ENCODE data around the gene MAML3. TPM values are rescaled to one million over a fixed set of nuclear protein-coding genes. Genes with fewer than 3 reads are reported as not detected.
A peak's percentile ranks its signal among the peaks of the same experiment; 100 is the strongest.

The MAML3 gene
- total and polyA plus RNA-seq, 2 experiments from 2014 or later: 1.7 to 6.5 TPM

GRCh38 chr4:139769364-139769763 lies 384.6 kb downstream of the MAML3 start (continued):
- TF ChIP-seq, protein P1, sequence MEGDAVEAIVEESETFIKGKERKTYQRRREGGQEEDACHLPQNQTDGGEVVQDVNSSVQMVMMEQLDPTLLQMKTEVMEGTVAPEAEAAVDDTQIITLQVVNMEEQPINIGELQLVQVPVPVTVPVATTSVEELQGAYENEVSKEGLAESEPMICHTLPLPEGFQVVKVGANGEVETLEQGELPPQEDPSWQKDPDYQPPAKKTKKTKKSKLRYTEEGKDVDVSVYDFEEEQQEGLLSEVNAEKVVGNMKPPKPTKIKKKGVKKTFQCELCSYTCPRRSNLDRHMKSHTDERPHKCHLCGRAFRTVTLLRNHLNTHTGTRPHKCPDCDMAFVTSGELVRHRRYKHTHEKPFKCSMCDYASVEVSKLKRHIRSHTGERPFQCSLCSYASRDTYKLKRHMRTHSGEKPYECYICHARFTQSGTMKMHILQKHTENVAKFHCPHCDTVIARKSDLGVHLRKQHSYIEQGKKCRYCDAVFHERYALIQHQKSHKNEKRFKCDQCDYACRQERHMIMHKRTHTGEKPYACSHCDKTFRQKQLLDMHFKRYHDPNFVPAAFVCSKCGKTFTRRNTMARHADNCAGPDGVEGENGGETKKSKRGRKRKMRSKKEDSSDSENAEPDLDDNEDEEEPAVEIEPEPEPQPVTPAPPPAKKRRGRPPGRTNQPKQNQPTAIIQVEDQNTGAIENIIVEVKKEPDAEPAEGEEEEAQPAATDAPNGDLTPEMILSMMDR (conservative IDR thresholded peaks at IDR 0.05; ENCODE audit: low read depth in 2 of 2): no peak
- TF ChIP-seq EZH2 (IDR thresholded peaks at IDR 0.05; ENCODE audit: low read depth, unreplicated experiment) (no peak), ZNF114 (CRISPR knock-in tag; IDR thresholded peaks at IDR 0.05) (no peak), REST (IDR thresholded peaks at IDR 0.05; ENCODE audit: unreplicated experiment) (no peak), POLR2AphosphoS5 (IDR thresholded peaks at IDR 0.05; ENCODE audit: low read depth) (no peak), CREB1 (CRISPR knock-in tag; IDR thresholded peaks at IDR 0.05; ENCODE audit: low read depth) (no peak), ETS1 (IDR thresholded peaks at IDR 0.05) (no peak), STAT1 (IDR thresholded peaks at IDR 0.05; ENCODE audit: unreplicated experiment) (no peak)

DNA sequence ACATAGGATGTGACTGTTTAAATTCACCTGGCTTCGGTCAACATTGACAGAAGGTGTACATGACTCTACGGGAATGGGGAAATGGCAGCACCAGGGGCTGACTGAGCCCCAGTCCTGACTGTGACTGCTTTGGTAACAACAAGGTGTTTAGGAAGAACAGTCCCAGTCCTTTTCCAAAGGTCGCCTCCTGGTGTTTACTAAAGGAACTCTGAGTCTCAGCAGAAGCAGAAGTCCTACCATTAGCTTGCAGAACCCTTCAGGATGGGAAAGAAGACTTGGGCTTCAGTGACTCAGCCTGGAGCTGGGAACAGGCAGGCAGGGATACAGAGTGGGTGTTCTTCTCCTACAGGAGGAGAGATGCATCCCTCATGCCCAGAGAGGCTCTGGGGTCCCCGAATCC lies 385.1 kb downstream of the MAML3 start:
- Histone ChIP-seq H3K79me2 (replicated peaks; ENCODE audit: insufficient read depth) (no peaks in the 10 kb centered on the region), H3K27me3 (ENCODE audit: insufficient read depth) (no peaks in the 10 kb centered on the region), H3F3A (replicated peaks; ENCODE audit: low read depth) (no peaks in the 10 kb centered on the region), H4K20me1 (replicated peaks; ENCODE audit: insufficient read depth) (no peaks in the 10 kb centered on the region), H2AFZ (no peak overlapping the region), H3K9me2 (ENCODE audit: insufficient read depth) (no peaks in the 10 kb centered on the region), H3K36me3 (ENCODE audit: insufficient read depth) (no peaks in the 10 kb centered on the region), H3K27ac (ENCODE audit: low read depth) (no peak overlapping the region), H3K4me1 (ENCODE audit: insufficient read depth) (no peaks in the 10 kb centered on the region), H3K4me3 (no peak overlapping the region), H3K4me2 (no peak overlapping the region)
- ATAC-seq (peak; percentile 91), DNase-seq (ENCODE audit: low spot score) (peak; percentile 71)
- Mint-ChIP-seq H3K27ac (no peak overlapping the region), H3K4me3 (no peak overlapping the region), H3K9me3 (no peaks in the 10 kb centered on the region), H3K27me3 (ENCODE audit: insufficient read depth, low read depth, poor library complexity) (no peaks in the 10 kb centered on the region), H3K36me3 (ENCODE audit: low read depth) (no peaks in the 10 kb centered on the region), H3K4me1 (peaks cover 4% of the 10 kb centered on the region; the same call in 2 of the 3 replicates)
- no peak for TF ChIP-seq JUNB (IDR thresholded peaks at IDR 0.05; ENCODE audit: unreplicated experiment)
- TF ChIP-seq REST (IDR thresholded peaks at IDR 0.05; ENCODE audit: unreplicated experiment): no peak
- TF ChIP-seq, protein P1 (conservative IDR thresholded peaks at IDR 0.05; ENCODE audit: low read depth in 2 of 2): peak; percentile 60 to 73
